HepG2 (cell line): ENCODE results near the gene CAVIN1. TPM values are rescaled to one million over a fixed set of nuclear protein-coding genes. Genes with fewer than 3 reads are reported as not detected.

Source experiments
- BHLHE40 ChIP-seq: IDR thresholded peaks from 2 replicates; pipeline ENCODE4 v1.6.1; 2011; ENCODE audit warnings: low read length, improper control_type of control experiment
- CHCHD3 ChIP-seq: sonication (generic); formaldehyde crosslinking; IDR thresholded peaks from 2 replicates; pipeline ENCODE4 v1.8.0; 2022; ENCODE audit warnings: mild to moderate bottlenecking, missing genetic modification reagents, moderate library complexity
- HOXA3 ChIP-seq: sonication (generic); formaldehyde crosslinking; IDR thresholded peaks from 2 replicates; pipeline ENCODE4 v1.5.0; 2020; ENCODE audit warnings: missing genetic modification reagents
- IKZF4 ChIP-seq: sonication (generic); formaldehyde crosslinking; IDR thresholded peaks from 2 replicates; pipeline ENCODE4 v1.5.1; 2020; ENCODE audit warnings: borderline replicate concordance, mild to moderate bottlenecking, low read depth, missing genetic modification reagents; ENCODE audit errors: not compliant biosample characterization
- ISL2 ChIP-seq: sonication (generic); formaldehyde crosslinking; IDR thresholded peaks from 2 replicates; pipeline ENCODE4 v1.5.0; 2020; ENCODE audit warnings: missing genetic modification reagents
- KLF13 ChIP-seq: sonication (generic); formaldehyde crosslinking; IDR thresholded peaks from 2 replicates; pipeline ENCODE4 v1.4.0; 2020; ENCODE audit warnings: mild to moderate bottlenecking, missing genetic modification reagents
- KLF15 ChIP-seq: sonication (generic); formaldehyde crosslinking; IDR thresholded peaks from 2 replicates; pipeline ENCODE4 v1.8.1; 2023; ENCODE audit warnings: borderline replicate concordance, mild to moderate bottlenecking, inconsistent platforms, missing genetic modification reagents, mixed read lengths
- MXD4 ChIP-seq: IDR thresholded peaks from 2 replicates; pipeline ENCODE4 v1.6.1; 2016; ENCODE audit warnings: mild to moderate bottlenecking, missing biosample characterization, missing genetic modification reagents
- MXI1 ChIP-seq: IDR thresholded peaks from 3 replicates; pipeline ENCODE4 v1.6.1; 2012; ENCODE audit warnings: low read depth, low read length, inconsistent platforms, borderline replicate concordance
- PAF1 ChIP-seq: IDR thresholded peaks from 2 replicates; pipeline ENCODE4 v1.6.1; 2016; ENCODE audit warnings: missing genetic modification reagents, missing compliant biosample characterization
- PCBP1 ChIP-seq: fragments of 200-400 bp; formaldehyde crosslinking; IDR thresholded peaks from 2 replicates; pipeline ENCODE4 v1.6.1; 2017; ENCODE audit warnings: mild to moderate bottlenecking, low read depth, low read length, borderline replicate concordance
- PREB ChIP-seq: sonication (generic); formaldehyde crosslinking; IDR thresholded peaks from 2 replicates; pipeline ENCODE4 v1.4.0; 2020; ENCODE audit warnings: missing genetic modification reagents
- THAP9 ChIP-seq: sonication (generic); formaldehyde crosslinking; IDR thresholded peaks from 2 replicates; pipeline ENCODE4; 2020; ENCODE audit warnings: missing genetic modification reagents, mild to moderate bottlenecking, borderline replicate concordance
- ZNF235 ChIP-seq: sonication (generic); formaldehyde crosslinking; IDR thresholded peaks from 2 replicates; pipeline ENCODE4 v1.8.1; 2023; ENCODE audit warnings: mild to moderate bottlenecking, missing genetic modification reagents, borderline replicate concordance
- ZNF282 ChIP-seq: fragments of 450-650 bp; IDR thresholded peaks from 2 replicates; pipeline ENCODE4 v1.6.1; 2018; ENCODE audit not compliant: partially characterized antibody
- ZNF318 ChIP-seq: sonication (generic); formaldehyde crosslinking; IDR thresholded peaks from 2 replicates; pipeline ENCODE4 v1.4.0; 2020; ENCODE audit warnings: mild to moderate bottlenecking, missing genetic modification reagents
- ZNF841 ChIP-seq: sonication (generic); formaldehyde crosslinking; IDR thresholded peaks from 2 replicates; pipeline ENCODE4 v1.8.1; 2023; ENCODE audit warnings: missing genetic modification reagents, borderline replicate concordance
- polyA plus RNA-seq, 8 experiments: library from polyadenylated mRNA; depleted of rRNA in 3 of 8; stranded (reverse) in 7 of 8; unstranded in 1 of 8; fragments of >200 nt; fragmentation: Illumina TruSeq in 4 of 8; extraction: Trizol in 4 of 8; gene quantifications; 2 replicates each; pipeline versions ENCODE4 v1.2.1 to v1.2.3, GENCODE V29; 2011 to 2016; ENCODE audit warnings: low read depth in 4 of 8, missing spikeins in 1 of 8, mixed read lengths in 1 of 8; ENCODE audit not compliant: insufficient read depth in 1 of 8
- total RNA-seq, 5 experiments: library from RNA; depleted of rRNA; stranded (reverse); fragments of >200 nt; fragmentation: Illumina TruSeq; extraction: Trizol; gene quantifications; 2 replicates each; pipeline ENCODE4 v1.2.3, GENCODE V29; 2016; ENCODE audit warnings: low read depth in 1 of 5

Gene CAVIN1
- total and polyA plus RNA-seq, 2 of the 13 experiments (the other 11 are each of a cell fraction or from before 2014, with no cell fraction given) = 15.9 to 25.5 TPM

- TF ChIP-seq THAP9 (CRISPR knock-in tag) (0 out of 2 replicates have a peak, but pooled peaks have one; percentile 36), ZNF841 (CRISPR knock-in tag) (no peak), MXD4 (CRISPR knock-in tag) (no peak), ZNF235 (CRISPR knock-in tag) (no peak), PCBP1 (no peak), ISL2 (CRISPR knock-in tag) (0 out of 2 replicates have a peak, but pooled peaks have one; percentile 46), CHCHD3 (CRISPR knock-in tag) (no peak), ZNF318 (CRISPR knock-in tag) (no peak), BHLHE40 (0 out of 2 replicates have a peak, but pooled peaks have one; percentile 14), PREB (CRISPR knock-in tag) (no peak), KLF13 (CRISPR knock-in tag) (no peak), MXI1 (no peak), PAF1 (CRISPR knock-in tag) (no peak), ZNF282 (no peak), HOXA3 (CRISPR knock-in tag) (peak; percentile 68), KLF15 (CRISPR knock-in tag) (no peak), IKZF4 (no peak)
Measured at GRCh38 chr17:42428141-42428944, 5.3 kb upstream of the CAVIN1 start (continued).
